RWPE2 (cell line): ENCODE measurements around the gene AMH.

ENCODE experiments used
- ATAC-seq: fragments of 200-7000 bp; cut with Tn5 transposase; 3 replicates; pipeline ENCODE4 v1.9.1; 2021; ENCODE audit warnings: low read depth
- DNase-seq: peaks from one replicate; pipeline ENCODE4 v3.0.0-alpha.2; 2020; ENCODE audit warnings: low spot score
- H3K27ac ChIP-seq: fragments of 450-650 bp; 2 replicates; pipeline ENCODE4 v1.5.1; 2017; ENCODE audit warnings: mild to moderate bottlenecking; ENCODE audit not compliant: poor library complexity, severe bottlenecking
- H3K27me3 ChIP-seq: fragments of 250-450 bp; sonication (Bioruptor Pico); 2 replicates; pipeline ENCODE4 v1.5.1; 2021; ENCODE audit warnings: mild to moderate bottlenecking, moderate library complexity; ENCODE audit not compliant: insufficient read depth, poor library complexity, severe bottlenecking
- H3K36me3 ChIP-seq: fragments of 250-450 bp; sonication (Bioruptor Pico); 2 replicates; pipeline ENCODE4 v1.5.1; 2020; ENCODE audit warnings: low read depth, mild to moderate bottlenecking, moderate library complexity
- H3K4me1 ChIP-seq: fragments of 250-450 bp; sonication (Bioruptor Pico); 2 replicates; pipeline ENCODE4 v1.5.1; 2021; ENCODE audit warnings: mild to moderate bottlenecking, moderate library complexity; ENCODE audit not compliant: insufficient read depth, poor library complexity, severe bottlenecking
- H3K4me3 ChIP-seq: fragments of 250-450 bp; sonication (Bioruptor Pico); 2 replicates; pipeline ENCODE4 v1.5.1; 2021; ENCODE audit warnings: mild to moderate bottlenecking, moderate library complexity; ENCODE audit not compliant: severe bottlenecking
- H3K9me3 ChIP-seq: fragments of 250-450 bp; sonication (Bioruptor Pico); 2 replicates; pipeline ENCODE4 v1.5.1; 2021; ENCODE audit warnings: mild to moderate bottlenecking, moderate library complexity; ENCODE audit not compliant: severe bottlenecking
- CTCF ChIP-seq: fragments of 450-650 bp; IDR thresholded peaks from one replicate; pipeline ENCODE4 v1.5.1; 2017; ENCODE audit warnings: mild to moderate bottlenecking, moderate library complexity; ENCODE audit not compliant: poor library complexity, severe bottlenecking

The AMH gene

GRCh38 chr19:2248136-2249009, 750 bp upstream of the AMH start:
- DNase-seq, result no peak
- Histone ChIP-seq H3K27me3 (peaks cover 33% of the 10 kb centered on the region), H3K4me1 (no peaks in the 10 kb centered on the region), H3K9me3 (no peaks in the 10 kb centered on the region), H3K4me3 (no peak overlapping the region), H3K36me3 (peaks cover 42% of the 10 kb centered on the region), H3K27ac (no peak overlapping the region)
- ATAC-seq, result no peak
- no peak for TF ChIP-seq CTCF

GRCh38 chr19:2249880-2250765, 1.0 kb downstream of the AMH start:
- DNase-seq, result peak; percentile 47
- no peaks in the 10 kb centered on the region for H3K9me3 ChIP-seq
- no peak overlapping the region for H3K27ac ChIP-seq
- peaks cover 43% of the 10 kb centered on the region for H3K27me3 ChIP-seq
- TF ChIP-seq CTCF, result no peak
- H3K4me3 ChIP-seq, result no peak overlapping the region
- ATAC-seq, result peak; percentile 9; the same call in 2 of the 3 replicates
- H3K36me3 ChIP-seq, result peaks cover 26% of the 10 kb centered on the region
- no peaks in the 10 kb centered on the region for H3K4me1 ChIP-seq

GRCh38 chr19:2250766-2251105, 1.6 kb downstream of the AMH start:
- no peaks in the 10 kb centered on the region for H3K9me3 ChIP-seq
- peaks cover 20% of the 10 kb centered on the region for H3K36me3 ChIP-seq
- H3K27me3 ChIP-seq, result peaks cover 43% of the 10 kb centered on the region
- H3K27ac ChIP-seq, result no peak overlapping the region
- DNase-seq (no peak), ATAC-seq (no peak; the same call in 2 of the 3 replicates)
- H3K4me1 ChIP-seq, result no peaks in the 10 kb centered on the region
- no peak for TF ChIP-seq CTCF
- no peak overlapping the region for H3K4me3 ChIP-seq

- DNase-seq (peak; percentile 54), ATAC-seq (no peak)
- Histone ChIP-seq H3K9me3 (no peaks in the 10 kb centered on the region), H3K36me3 (peaks cover 14% of the 10 kb centered on the region), H3K27ac (no peak overlapping the region), H3K27me3 (peaks cover 43% of the 10 kb centered on the region), H3K4me1 (no peaks in the 10 kb centered on the region), H3K4me3 (no peak overlapping the region)
- TF ChIP-seq CTCF, result no peak
Observed at GRCh38 chr19:2251106-2252054, 2.3 kb downstream of the AMH start.
